Measurements from ENCODE around the gene BICDL1. TPM values are rescaled to one million over a fixed set of nuclear protein-coding genes. Genes with fewer than 3 reads are reported as not detected.

Gene BICDL1
- total RNA-seq, 1 experiment from 2014 or later = 18.2 TPM

DNA sequence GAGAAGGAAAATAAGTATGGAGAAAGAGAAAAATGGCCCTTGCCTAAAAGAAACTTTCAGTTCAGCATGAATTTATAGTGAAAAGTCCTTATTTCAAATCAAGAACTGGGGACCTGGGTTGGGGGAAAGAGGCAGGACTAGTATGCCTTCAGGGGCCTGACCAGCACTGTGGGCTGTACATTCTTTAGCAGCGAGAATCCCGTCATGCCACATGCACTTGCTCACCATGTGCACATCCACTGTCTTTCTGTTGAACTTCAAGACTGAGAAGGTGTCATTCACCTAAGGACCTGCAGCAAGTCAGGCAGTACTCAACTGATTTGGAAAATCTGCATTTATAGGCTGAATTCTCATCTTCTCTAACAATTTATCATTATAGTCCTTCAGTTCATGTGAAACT, 77.3 kb downstream of the BICDL1 start:
- ATAC-seq = no peak
- H3K4me2 ChIP-seq (ENCODE audit: low read length) = no peak overlapping the region

More for the DNA sequence above, 77.3 kb downstream of the BICDL1 start:
- Histone ChIP-seq H3K27me3 (ENCODE audit: insufficient read depth, low read length) (no peaks in the 10 kb centered on the region), H3K9me3 (ENCODE audit: control insufficient read depth in 1 of 2, insufficient read depth in 1 of 2, low read depth in 1 of 2, low read length in 2 of 2) (no peaks in the 10 kb centered on the region), H3K79me2 (ENCODE audit: insufficient read depth, low read length) (no peaks in the 10 kb centered on the region), H4K20me1 (ENCODE audit: insufficient read depth) (no peaks in the 10 kb centered on the region), H3K4me1 (ENCODE audit: control insufficient read depth in 1 of 2, insufficient read depth in 2 of 2, low read length in 2 of 2) (peaks cover 0 to 8% of the 10 kb centered on the region in 2 experiments; a peak in 2 of 4 replicates), H3K27ac (ENCODE audit: low read depth, low read length) (no peak overlapping the region), H3K9me2 (ENCODE audit: insufficient read depth) (no peaks in the 10 kb centered on the region), H3K4me3 (replicated peaks in 1 of 2; ENCODE audit: low read depth in 1 of 2, low read length in 2 of 2) (no peak overlapping the region), H3K9ac (ENCODE audit: low read length) (no peak overlapping the region), H2AFZ (ENCODE audit: low read depth, low read length, poor library complexity, severe bottlenecking) (no peak overlapping the region), H3K36me3 (ENCODE audit: control insufficient read depth in 1 of 2, insufficient read depth in 2 of 2, low read length in 2 of 2) (no peaks in the 10 kb centered on the region)
- ChIA-PET CTCF (no interaction called here), POLR2A (no interaction called here), RAD21 (ENCODE audit: low non-redundant PET in 1 of 2, low total read pairs in 2 of 2, uncharacterized antibody in 2 of 2, unreplicated experiment in 2 of 2) (no interaction called here)
- BruUV-seq (replicated peaks) = no TSS peak
- no peak for DNase-seq (ENCODE audit: low read depth, low spot score)
- intact Hi-C loops (cut with micrococcal nuclease) = no loop called here
- TF ChIP-seq SRF (IDR thresholded peaks at IDR 0.05; ENCODE audit: low read depth) = no peak
- TF ChIP-seq EGR1 (IDR thresholded peaks at IDR 0.05; ENCODE audit: low read depth) = no peak
- TF ChIP-seq, protein P1, sequence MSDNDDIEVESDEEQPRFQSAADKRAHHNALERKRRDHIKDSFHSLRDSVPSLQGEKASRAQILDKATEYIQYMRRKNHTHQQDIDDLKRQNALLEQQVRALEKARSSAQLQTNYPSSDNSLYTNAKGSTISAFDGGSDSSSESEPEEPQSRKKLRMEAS (IDR thresholded peaks at IDR 0.05) = no peak
- TF ChIP-seq, protein P2, sequence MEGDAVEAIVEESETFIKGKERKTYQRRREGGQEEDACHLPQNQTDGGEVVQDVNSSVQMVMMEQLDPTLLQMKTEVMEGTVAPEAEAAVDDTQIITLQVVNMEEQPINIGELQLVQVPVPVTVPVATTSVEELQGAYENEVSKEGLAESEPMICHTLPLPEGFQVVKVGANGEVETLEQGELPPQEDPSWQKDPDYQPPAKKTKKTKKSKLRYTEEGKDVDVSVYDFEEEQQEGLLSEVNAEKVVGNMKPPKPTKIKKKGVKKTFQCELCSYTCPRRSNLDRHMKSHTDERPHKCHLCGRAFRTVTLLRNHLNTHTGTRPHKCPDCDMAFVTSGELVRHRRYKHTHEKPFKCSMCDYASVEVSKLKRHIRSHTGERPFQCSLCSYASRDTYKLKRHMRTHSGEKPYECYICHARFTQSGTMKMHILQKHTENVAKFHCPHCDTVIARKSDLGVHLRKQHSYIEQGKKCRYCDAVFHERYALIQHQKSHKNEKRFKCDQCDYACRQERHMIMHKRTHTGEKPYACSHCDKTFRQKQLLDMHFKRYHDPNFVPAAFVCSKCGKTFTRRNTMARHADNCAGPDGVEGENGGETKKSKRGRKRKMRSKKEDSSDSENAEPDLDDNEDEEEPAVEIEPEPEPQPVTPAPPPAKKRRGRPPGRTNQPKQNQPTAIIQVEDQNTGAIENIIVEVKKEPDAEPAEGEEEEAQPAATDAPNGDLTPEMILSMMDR (IDR thresholded peaks at IDR 0.05 in 2 of 3, conservative IDR thresholded peaks at IDR 0.05 in 1 of 3; ENCODE audit: borderline replicate concordance in 1 of 3, insufficient read depth in 1 of 3, low read depth in 2 of 3, low read length in 2 of 3) = no peak
- no peak for TF ChIP-seq ZFX (IDR thresholded peaks at IDR 0.05)
- TF ChIP-seq EZH2phosphoT487 (IDR thresholded peaks at IDR 0.05; ENCODE audit: borderline replicate concordance) = no peak
- TF ChIP-seq CBX3 (IDR thresholded peaks at IDR 0.05; ENCODE audit: low read depth) = no peak
- TF ChIP-seq EZH2 (IDR thresholded peaks at IDR 0.05) = no peak
- TF ChIP-seq, protein P3, sequence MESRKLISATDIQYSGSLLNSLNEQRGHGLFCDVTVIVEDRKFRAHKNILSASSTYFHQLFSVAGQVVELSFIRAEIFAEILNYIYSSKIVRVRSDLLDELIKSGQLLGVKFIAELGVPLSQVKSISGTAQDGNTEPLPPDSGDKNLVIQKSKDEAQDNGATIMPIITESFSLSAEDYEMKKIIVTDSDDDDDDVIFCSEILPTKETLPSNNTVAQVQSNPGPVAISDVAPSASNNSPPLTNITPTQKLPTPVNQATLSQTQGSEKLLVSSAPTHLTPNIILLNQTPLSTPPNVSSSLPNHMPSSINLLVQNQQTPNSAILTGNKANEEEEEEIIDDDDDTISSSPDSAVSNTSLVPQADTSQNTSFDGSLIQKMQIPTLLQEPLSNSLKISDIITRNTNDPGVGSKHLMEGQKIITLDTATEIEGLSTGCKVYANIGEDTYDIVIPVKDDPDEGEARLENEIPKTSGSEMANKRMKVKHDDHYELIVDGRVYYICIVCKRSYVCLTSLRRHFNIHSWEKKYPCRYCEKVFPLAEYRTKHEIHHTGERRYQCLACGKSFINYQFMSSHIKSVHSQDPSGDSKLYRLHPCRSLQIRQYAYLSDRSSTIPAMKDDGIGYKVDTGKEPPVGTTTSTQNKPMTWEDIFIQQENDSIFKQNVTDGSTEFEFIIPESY (IDR thresholded peaks at IDR 0.05; ENCODE audit: extremely low read depth, insufficient replicate concordance, low read length) = no peak
- TF ChIP-seq POLR2A (IDR thresholded peaks at IDR 0.05; ENCODE audit: borderline replicate concordance, extremely low read depth, insufficient read depth, insufficient read length) = no peak
- TF ChIP-seq CEBPB (IDR thresholded peaks at IDR 0.05; ENCODE audit: low read depth) = no peak
